ENCODE measurements around the gene CCDC90B. TPM values are rescaled to one million over a fixed set of nuclear protein-coding genes. Genes with fewer than 3 reads are reported as not detected.

The CCDC90B gene
- polyA plus RNA-seq, 1 donor (not counting 4 experiments of a cell fraction or from before 2014, with no cell fraction given) = 46.9 TPM

DNA sequence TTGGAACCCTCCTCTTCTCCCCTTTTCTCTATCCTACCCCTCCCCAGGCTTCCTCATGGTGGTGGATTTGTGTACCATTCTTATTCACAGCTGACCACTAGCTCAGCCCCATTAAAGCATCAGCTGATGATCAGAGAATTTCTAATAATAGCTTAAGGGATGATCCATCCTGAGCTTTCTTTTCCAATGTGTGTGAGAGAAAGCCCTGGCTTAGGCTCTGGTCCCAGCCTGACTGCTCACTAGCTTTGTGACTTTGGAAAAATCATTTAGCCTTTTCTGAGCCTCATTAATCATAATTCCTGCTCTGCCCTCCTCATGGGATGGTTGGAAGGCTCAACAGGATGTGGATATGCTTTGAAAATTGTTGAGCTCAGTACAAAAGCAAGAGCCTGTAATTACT is 26.3 kb upstream of the CCDC90B start:
- Histone ChIP-seq H3K4me3 (ENCODE audit: control insufficient read depth in 2 of 3, extremely low read depth in 1 of 3, insufficient read depth in 2 of 3, low read depth in 1 of 3, low read length in 3 of 3) (no peak overlapping the region), H3K4me2 (ENCODE audit: control insufficient read depth, extremely low read depth, insufficient read depth, low read depth, low read length) (no peak overlapping the region), H3K27me3 (ENCODE audit: control insufficient read depth, extremely low read depth, insufficient read depth, low read length) (no peaks in the 10 kb centered on the region), H3K36me3 (ENCODE audit: control insufficient read depth in 2 of 2, extremely low read depth in 1 of 2, insufficient read depth in 2 of 2, low read length in 2 of 2) (no peaks in the 10 kb centered on the region), H3K9me3 (ENCODE audit: control insufficient read depth, low read depth, low read length) (no peaks in the 10 kb centered on the region), H3K9me1 (ENCODE audit: control insufficient read depth, extremely low read depth, insufficient read depth, low read length) (no peaks in the 10 kb centered on the region), H2AFZ (ENCODE audit: control insufficient read depth, low read length) (no peak overlapping the region), H3K27ac (ENCODE audit: control insufficient read depth, insufficient read depth, low read length) (no peak overlapping the region), H3K4me1 (ENCODE audit: control insufficient read depth, extremely low read depth, insufficient read depth, low read length) (no peaks in the 10 kb centered on the region), H4K20me1 (ENCODE audit: control insufficient read depth, extremely low read depth, insufficient read depth, low read length) (no peaks in the 10 kb centered on the region), H3K9ac (ENCODE audit: control insufficient read depth, extremely low read depth, insufficient read depth, low read length) (no peak overlapping the region), H3K79me2 (ENCODE audit: control insufficient read depth, insufficient read depth, low read length) (no peaks in the 10 kb centered on the region)
- dilution Hi-C loops (cut with MboI; ENCODE audit: extremely low pct_ligation_motif_present, low sequenced_read_pairs) = no loop called here
- DNase-seq (ENCODE audit: low read depth, low spot score) = no peak
- TF ChIP-seq EZH2 (IDR thresholded peaks at IDR 0.05; ENCODE audit: low read length) = no peak
- TF ChIP-seq, protein P1, sequence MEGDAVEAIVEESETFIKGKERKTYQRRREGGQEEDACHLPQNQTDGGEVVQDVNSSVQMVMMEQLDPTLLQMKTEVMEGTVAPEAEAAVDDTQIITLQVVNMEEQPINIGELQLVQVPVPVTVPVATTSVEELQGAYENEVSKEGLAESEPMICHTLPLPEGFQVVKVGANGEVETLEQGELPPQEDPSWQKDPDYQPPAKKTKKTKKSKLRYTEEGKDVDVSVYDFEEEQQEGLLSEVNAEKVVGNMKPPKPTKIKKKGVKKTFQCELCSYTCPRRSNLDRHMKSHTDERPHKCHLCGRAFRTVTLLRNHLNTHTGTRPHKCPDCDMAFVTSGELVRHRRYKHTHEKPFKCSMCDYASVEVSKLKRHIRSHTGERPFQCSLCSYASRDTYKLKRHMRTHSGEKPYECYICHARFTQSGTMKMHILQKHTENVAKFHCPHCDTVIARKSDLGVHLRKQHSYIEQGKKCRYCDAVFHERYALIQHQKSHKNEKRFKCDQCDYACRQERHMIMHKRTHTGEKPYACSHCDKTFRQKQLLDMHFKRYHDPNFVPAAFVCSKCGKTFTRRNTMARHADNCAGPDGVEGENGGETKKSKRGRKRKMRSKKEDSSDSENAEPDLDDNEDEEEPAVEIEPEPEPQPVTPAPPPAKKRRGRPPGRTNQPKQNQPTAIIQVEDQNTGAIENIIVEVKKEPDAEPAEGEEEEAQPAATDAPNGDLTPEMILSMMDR (optimal IDR thresholded peaks at IDR 0.05 in 1 of 3, IDR thresholded peaks at IDR 0.05 in 1 of 3, conservative IDR thresholded peaks at IDR 0.05 in 1 of 3; ENCODE audit: extremely low read depth in 1 of 3, insufficient read depth in 2 of 3, low read length in 3 of 3) = no peak
- FAIRE-seq = no peak

DNA sequence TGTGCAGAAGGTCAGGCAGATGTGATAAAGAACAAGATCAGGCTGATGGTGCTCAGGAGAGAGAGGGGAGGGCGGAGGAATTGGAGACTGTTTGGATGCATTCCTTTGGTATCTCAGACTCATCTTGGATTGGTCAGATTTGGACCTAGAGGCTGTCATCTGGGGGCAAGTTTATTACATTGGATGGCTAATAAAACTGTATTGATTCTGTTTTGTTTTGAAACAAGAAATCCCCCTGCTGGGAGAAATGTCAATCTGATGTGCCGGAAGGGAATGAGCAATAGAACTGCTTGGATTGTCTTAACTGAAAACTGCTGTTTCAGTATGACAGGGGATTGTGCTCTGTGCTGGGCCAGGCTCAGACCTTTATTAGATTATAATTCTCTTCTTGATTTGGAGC is 25.5 kb upstream of the CCDC90B start:
- Histone ChIP-seq H2AFZ (ENCODE audit: control insufficient read depth, low read length) (no peak overlapping the region), H3K27ac (ENCODE audit: control insufficient read depth, insufficient read depth, low read length) (no peak overlapping the region), H3K36me3 (ENCODE audit: control insufficient read depth in 2 of 2, extremely low read depth in 1 of 2, insufficient read depth in 2 of 2, low read length in 2 of 2) (no peaks in the 10 kb centered on the region), H3K4me3 (ENCODE audit: control insufficient read depth in 2 of 3, extremely low read depth in 1 of 3, insufficient read depth in 2 of 3, low read depth in 1 of 3, low read length in 3 of 3) (no peak overlapping the region), H3K9me3 (ENCODE audit: control insufficient read depth, low read depth, low read length) (no peaks in the 10 kb centered on the region), H3K79me2 (ENCODE audit: control insufficient read depth, insufficient read depth, low read length) (no peaks in the 10 kb centered on the region), H3K4me1 (ENCODE audit: control insufficient read depth, extremely low read depth, insufficient read depth, low read length) (no peaks in the 10 kb centered on the region), H3K27me3 (ENCODE audit: control insufficient read depth, extremely low read depth, insufficient read depth, low read length) (no peaks in the 10 kb centered on the region), H3K4me2 (ENCODE audit: control insufficient read depth, extremely low read depth, insufficient read depth, low read depth, low read length) (no peak overlapping the region), H3K9ac (ENCODE audit: control insufficient read depth, extremely low read depth, insufficient read depth, low read length) (no peak overlapping the region), H4K20me1 (ENCODE audit: control insufficient read depth, extremely low read depth, insufficient read depth, low read length) (no peaks in the 10 kb centered on the region), H3K9me1 (ENCODE audit: control insufficient read depth, extremely low read depth, insufficient read depth, low read length) (no peaks in the 10 kb centered on the region)
- no peak for FAIRE-seq
- TF ChIP-seq EZH2 (IDR thresholded peaks at IDR 0.05; ENCODE audit: low read length) = no peak
- TF ChIP-seq, protein P1 (optimal IDR thresholded peaks at IDR 0.05 in 1 of 3, IDR thresholded peaks at IDR 0.05 in 1 of 3, conservative IDR thresholded peaks at IDR 0.05 in 1 of 3; ENCODE audit: extremely low read depth in 1 of 3, insufficient read depth in 2 of 3, low read length in 3 of 3) = no peak
- dilution Hi-C loops (cut with MboI; ENCODE audit: extremely low pct_ligation_motif_present, low sequenced_read_pairs) = no loop called here
- DNase-seq (ENCODE audit: low read depth, low spot score) = no peak

Measured in keratinocyte (primary cell).